Epithelial cell of proximal tubule (primary cell): Measurements from ENCODE around the gene FADS3. TPM values are rescaled to one million over a fixed set of nuclear protein-coding genes. Genes with fewer than 3 reads are reported as not detected.

Experiments
- DNase-seq: peaks from one replicate; pipeline ENCODE4 v3.0.0-alpha.2; 2011; ENCODE audit warnings: low read depth
- H3K4me3 ChIP-seq: 2 replicates; pipeline ENCODE4 v1.5.1; 2011; ENCODE audit warnings: low read depth, mild to moderate bottlenecking, low read length
- CTCF ChIP-seq: conservative IDR thresholded peaks from 2 replicates; pipeline ENCODE4 v1.5.1; 2012; ENCODE audit warnings: low read depth, mild to moderate bottlenecking, low read length
- total RNA-seq: library from RNA; depleted of rRNA; stranded (reverse); fragments of >200 nt; gene quantifications from 2 replicates; pipeline ENCODE4 v1.2.3, GENCODE V29; 2015

The FADS3 gene
- total RNA-seq, 1 donor from 2014 or later: 48.0 TPM

- TF ChIP-seq CTCF: no peak
- DNase-seq: no peak
Measured at GRCh38 chr11:61919705-61920631, 28.6 kb upstream of the FADS3 start.

GRCh38 chr11:61918938-61919704, 27.8 kb upstream of the FADS3 start:
- no peak for TF ChIP-seq CTCF
- DNase-seq: no peak
- no peak overlapping the region for H3K4me3 ChIP-seq

More at GRCh38 chr11:61919705-61920631, 28.6 kb upstream of the FADS3 start:
- H3K4me3 ChIP-seq: no peak overlapping the region

- no peak for DNase-seq
- H3K4me3 ChIP-seq: no peak overlapping the region
- no peak for TF ChIP-seq CTCF
Measured at GRCh38 chr11:61918251-61918937, 27.0 kb upstream of the FADS3 start.

- peak within 1 kb of the TSS; percentile 53 for H3K4me3 ChIP-seq
- DNase-seq: no peak
- TF ChIP-seq CTCF: no peak
Measured at GRCh38 chr11:61917334-61918109, 26.2 kb upstream of the FADS3 start, which contains the start of gene RAB3IL1. Gene RAB3IL1, minus strand, starts transcription at chr11:61917566. Its CDS starts 199 bp downstream, at chr11:61917367.

GRCh38 chr11:61916737-61917333, 25.5 kb upstream of the FADS3 start:
- no peak for TF ChIP-seq CTCF

More at GRCh38 chr11:61916737-61917333, 25.5 kb upstream of the FADS3 start:
- DNase-seq: no peak
- H3K4me3 ChIP-seq: peak overlapping the region; percentile 53
